Measurements from ENCODE around the gene ZIC5. TPM values are rescaled to one million over a fixed set of nuclear protein-coding genes. Genes with fewer than 3 reads are reported as not detected.

The ZIC5 gene
- total RNA-seq, 4 donors from 2014 or later, result not detected

GRCh38 chr13:99930925-99931324 is 40.6 kb downstream of the ZIC5 start:
- Histone ChIP-seq H3K27ac (no peak overlapping the region), H3K27me3 (peaks cover 0 to 29% of the 10 kb centered on the region in 2 donors), H3K4me1 (no peaks in the 10 kb centered on the region), H3K9me3 (peaks cover 0 to 7% (median 0%) of the 10 kb centered on the region in 4 donors), H3K36me3 (no peaks in the 10 kb centered on the region), H3K4me3 (no peak overlapping the region)
- TF ChIP-seq CTCF (IDR thresholded peaks at IDR 0.05), result no peak
- TF ChIP-seq EP300 (IDR thresholded peaks at IDR 0.05), result no peak
- no peak for TF ChIP-seq POLR2A (IDR thresholded peaks at IDR 0.05)
- DNase-seq (ENCODE audit: low spot score in 2 of 2), result no peak
- WGBS, 2 donors, result 80 to 87% methylated on average over 5 of the region's 5 CpGs

- 78 to 82% methylated on average over 7 of the region's 7 CpGs for WGBS, 2 donors
- Histone ChIP-seq H3K4me1 (no peaks in the 10 kb centered on the region), H3K9me3 (peaks cover 0 to 7% (median 0%) of the 10 kb centered on the region in 4 donors), H3K27me3 (peaks cover 0 to 38% of the 10 kb centered on the region in 2 donors), H3K36me3 (no peaks in the 10 kb centered on the region), H3K27ac (no peak overlapping the region), H3K4me3 (no peak overlapping the region)
- DNase-seq (ENCODE audit: low spot score in 2 of 2), result no peak
- TF ChIP-seq EP300 (IDR thresholded peaks at IDR 0.05), result no peak
- TF ChIP-seq CTCF (IDR thresholded peaks at IDR 0.05), result no peak
- no peak for TF ChIP-seq POLR2A (IDR thresholded peaks at IDR 0.05)
These were observed 41.7 kb downstream of the ZIC5 start for GRCh38 chr13:99929866-99930265.

GRCh38 chr13:99926014-99926731 is 45.4 kb downstream of the ZIC5 start:
- no peak for TF ChIP-seq POLR2A (IDR thresholded peaks at IDR 0.05)
- TF ChIP-seq CTCF (IDR thresholded peaks at IDR 0.05), result no peak
- no peak for TF ChIP-seq EP300 (IDR thresholded peaks at IDR 0.05)
- DNase-seq (ENCODE audit: low spot score in 2 of 2), result no peak
- H3K27ac ChIP-seq, result no peak overlapping the region
- H3K27me3 ChIP-seq, result peaks cover 0 to 30% of the 10 kb centered on the region in 2 donors
- no peak overlapping the region for H3K4me3 ChIP-seq
- H3K9me3 ChIP-seq, result no peaks in the 10 kb centered on the region
- H3K4me1 ChIP-seq, result no peaks in the 10 kb centered on the region
- 40 to 49% methylated on average over 29 of the region's 29 CpGs for WGBS, 2 donors
- H3K36me3 ChIP-seq, result no peaks in the 10 kb centered on the region

GRCh38 chr13:99923877-99924582 is 47.5 kb downstream of the ZIC5 start:
- H3K27me3 ChIP-seq, result peaks cover 0 to 30% of the 10 kb centered on the region in 2 donors
- DNase-seq (ENCODE audit: low spot score in 2 of 2), result no peak
- 89 to 90% methylated on average over 6 of the region's 6 CpGs for whole genome bisulfite sequencing, 2 donors

More at GRCh38 chr13:99923877-99924582, 47.5 kb downstream of the ZIC5 start:
- H3K9me3 ChIP-seq, result no peaks in the 10 kb centered on the region
- H3K27ac ChIP-seq, result no peak overlapping the region
- H3K36me3 ChIP-seq, result no peaks in the 10 kb centered on the region
- no peaks in the 10 kb centered on the region for H3K4me1 ChIP-seq
- no peak overlapping the region for H3K4me3 ChIP-seq
- no peak for TF ChIP-seq CTCF (IDR thresholded peaks at IDR 0.05)
- TF ChIP-seq EP300 (IDR thresholded peaks at IDR 0.05), result no peak
- TF ChIP-seq POLR2A (IDR thresholded peaks at IDR 0.05), result no peak
